NCI-H1436 treated with DMSO at 0.1 percent for 48 hours (cell line): ENCODE measurements around the gene STIMATE.

Source experiments
- DNase-seq: peaks from one replicate; lab custom pipeline; 2025; lab: John Stamatoyannopoulos, UW

STIMATE gene

GRCh38 chr3:52791366-52791765 lies 106.0 kb downstream of the STIMATE start:
- no peak for DNase-seq

- DNase-seq = no peak
Measured at GRCh38 chr3:52790741-52791140, 106.6 kb downstream of the STIMATE start.

GRCh38 chr3:52790337-52790736 lies 107.0 kb downstream of the STIMATE start:
- DNase-seq = no peak

GRCh38 chr3:52789746-52790040 lies 107.7 kb downstream of the STIMATE start:
- DNase-seq = no peak

GRCh38 chr3:52788890-52789745 lies 108.2 kb downstream of the STIMATE start:
- no peak for DNase-seq

GRCh38 chr3:52787672-52788625 lies 109.4 kb downstream of the STIMATE start:
- DNase-seq = no peak

- no peak for DNase-seq
Measured at GRCh38 chr3:52787246-52787645, 110.1 kb downstream of the STIMATE start.
